ENCODE results near the gene GAD2. TPM values are rescaled to one million over a fixed set of nuclear protein-coding genes. Genes with fewer than 3 reads are reported as not detected.

The GAD2 gene
- total RNA-seq, 2 experiments from 2014 or later: not detected

- H3K79me2 ChIP-seq (ENCODE audit: insufficient read depth, low read depth, low read length): no peaks in the 10 kb centered on the region
- H3K4me2 ChIP-seq (ENCODE audit: low read length): no peak overlapping the region
- CTCF ChIA-PET (ENCODE audit: unreplicated experiment): no interaction called here
Measured at GRCh38 chr10:26197248-26197647, 19.3 kb upstream of the GAD2 start.

GRCh38 chr10:26198119-26198518, 18.5 kb upstream of the GAD2 start:
- intact Hi-C loops (cut with micrococcal nuclease; ENCODE audit: unreplicated experiment): no loop called here

More at GRCh38 chr10:26197248-26197647, 19.3 kb upstream of the GAD2 start:
- TF ChIP-seq CTCF (conservative IDR thresholded peaks at IDR 0.05; ENCODE audit: low read length) (no peak), EZH2phosphoT487 (IDR thresholded peaks at IDR 0.05; ENCODE audit: borderline replicate concordance, low read depth, low read length) (no peak)
- no peaks in the 10 kb centered on the region for H3K9me3 ChIP-seq (ENCODE audit: low read length)
- no peaks in the 10 kb centered on the region for H4K20me1 ChIP-seq (ENCODE audit: insufficient read depth, low read length)
- DNase-seq (ENCODE audit: low spot score): peak; percentile 6
- H2AFZ ChIP-seq (ENCODE audit: low read length): no peak overlapping the region
- H3K4me3 ChIP-seq (ENCODE audit: low read depth, low read length, poor library complexity, severe bottlenecking): no peak overlapping the region
- no peaks in the 10 kb centered on the region for H3K36me3 ChIP-seq (ENCODE audit: insufficient read depth, low read length)
- BruUV-seq (replicated peaks): no TSS peak
- intact Hi-C loops (cut with micrococcal nuclease; ENCODE audit: unreplicated experiment): no loop called here
- no peaks in the 10 kb centered on the region for H3K9me2 ChIP-seq (ENCODE audit: insufficient read depth, low read length)
- H3K27ac ChIP-seq (ENCODE audit: low read depth, low read length, poor library complexity, severe bottlenecking): no peak overlapping the region
- peaks cover 5% of the 10 kb centered on the region for H3K4me1 ChIP-seq (ENCODE audit: insufficient read depth, low read length, poor library complexity, severe bottlenecking)
- POLR2A ChIA-PET: no interaction called here

GRCh38 chr10:26199841-26200240, 16.7 kb upstream of the GAD2 start:
- Histone ChIP-seq H3K4me1 (ENCODE audit: insufficient read depth, low read length, poor library complexity, severe bottlenecking) (peaks cover 5% of the 10 kb centered on the region), H4K20me1 (ENCODE audit: insufficient read depth, low read length) (no peaks in the 10 kb centered on the region), H3K9me2 (ENCODE audit: insufficient read depth, low read length) (no peaks in the 10 kb centered on the region), H3K4me3 (ENCODE audit: low read depth, low read length, poor library complexity, severe bottlenecking) (no peak overlapping the region), H3K4me2 (ENCODE audit: low read length) (no peak overlapping the region), H2AFZ (ENCODE audit: low read length) (no peak overlapping the region), H3K27ac (ENCODE audit: low read depth, low read length, poor library complexity, severe bottlenecking) (no peak overlapping the region), H3K9me3 (ENCODE audit: low read length) (no peaks in the 10 kb centered on the region), H3K79me2 (ENCODE audit: insufficient read depth, low read depth, low read length) (no peaks in the 10 kb centered on the region), H3K36me3 (ENCODE audit: insufficient read depth, low read length) (no peaks in the 10 kb centered on the region)
- TF ChIP-seq CTCF (conservative IDR thresholded peaks at IDR 0.05; ENCODE audit: low read length) (no peak), EZH2phosphoT487 (IDR thresholded peaks at IDR 0.05; ENCODE audit: borderline replicate concordance, low read depth, low read length) (no peak)
- intact Hi-C loops (cut with micrococcal nuclease; ENCODE audit: unreplicated experiment): no loop called here
- CTCF ChIA-PET (ENCODE audit: unreplicated experiment): no interaction called here
- no TSS peak for BruUV-seq (replicated peaks)
- POLR2A ChIA-PET: no interaction called here
- no peak for DNase-seq (ENCODE audit: low spot score)

More at GRCh38 chr10:26198119-26198518, 18.5 kb upstream of the GAD2 start:
- no peak for DNase-seq (ENCODE audit: low spot score)
- no peak overlapping the region for H3K27ac ChIP-seq (ENCODE audit: low read depth, low read length, poor library complexity, severe bottlenecking)
- ChIA-PET POLR2A (no interaction called here), CTCF (ENCODE audit: unreplicated experiment) (no interaction called here)
- no TSS peak for BruUV-seq (replicated peaks)
- no peaks in the 10 kb centered on the region for H4K20me1 ChIP-seq (ENCODE audit: insufficient read depth, low read length)
- H3K9me2 ChIP-seq (ENCODE audit: insufficient read depth, low read length): no peaks in the 10 kb centered on the region
- no peaks in the 10 kb centered on the region for H3K36me3 ChIP-seq (ENCODE audit: insufficient read depth, low read length)
- TF ChIP-seq CTCF (conservative IDR thresholded peaks at IDR 0.05; ENCODE audit: low read length) (no peak), EZH2phosphoT487 (IDR thresholded peaks at IDR 0.05; ENCODE audit: borderline replicate concordance, low read depth, low read length) (no peak)
- H3K4me2 ChIP-seq (ENCODE audit: low read length): no peak overlapping the region
- H3K9me3 ChIP-seq (ENCODE audit: low read length): no peaks in the 10 kb centered on the region
- H3K4me3 ChIP-seq (ENCODE audit: low read depth, low read length, poor library complexity, severe bottlenecking): no peak overlapping the region
- no peaks in the 10 kb centered on the region for H3K79me2 ChIP-seq (ENCODE audit: insufficient read depth, low read depth, low read length)
- peaks cover 5% of the 10 kb centered on the region for H3K4me1 ChIP-seq (ENCODE audit: insufficient read depth, low read length, poor library complexity, severe bottlenecking)
- no peak overlapping the region for H2AFZ ChIP-seq (ENCODE audit: low read length)

Data from OCI-LY7 (cell line).